ENCODE data around the gene SYCP2. TPM values are rescaled to one million over a fixed set of nuclear protein-coding genes. Genes with fewer than 3 reads are reported as not detected.

The SYCP2 gene
- polyA plus RNA-seq, 3 donors from 2014 or later = 1.3 to 2.3 (median 1.4) TPM

DNA sequence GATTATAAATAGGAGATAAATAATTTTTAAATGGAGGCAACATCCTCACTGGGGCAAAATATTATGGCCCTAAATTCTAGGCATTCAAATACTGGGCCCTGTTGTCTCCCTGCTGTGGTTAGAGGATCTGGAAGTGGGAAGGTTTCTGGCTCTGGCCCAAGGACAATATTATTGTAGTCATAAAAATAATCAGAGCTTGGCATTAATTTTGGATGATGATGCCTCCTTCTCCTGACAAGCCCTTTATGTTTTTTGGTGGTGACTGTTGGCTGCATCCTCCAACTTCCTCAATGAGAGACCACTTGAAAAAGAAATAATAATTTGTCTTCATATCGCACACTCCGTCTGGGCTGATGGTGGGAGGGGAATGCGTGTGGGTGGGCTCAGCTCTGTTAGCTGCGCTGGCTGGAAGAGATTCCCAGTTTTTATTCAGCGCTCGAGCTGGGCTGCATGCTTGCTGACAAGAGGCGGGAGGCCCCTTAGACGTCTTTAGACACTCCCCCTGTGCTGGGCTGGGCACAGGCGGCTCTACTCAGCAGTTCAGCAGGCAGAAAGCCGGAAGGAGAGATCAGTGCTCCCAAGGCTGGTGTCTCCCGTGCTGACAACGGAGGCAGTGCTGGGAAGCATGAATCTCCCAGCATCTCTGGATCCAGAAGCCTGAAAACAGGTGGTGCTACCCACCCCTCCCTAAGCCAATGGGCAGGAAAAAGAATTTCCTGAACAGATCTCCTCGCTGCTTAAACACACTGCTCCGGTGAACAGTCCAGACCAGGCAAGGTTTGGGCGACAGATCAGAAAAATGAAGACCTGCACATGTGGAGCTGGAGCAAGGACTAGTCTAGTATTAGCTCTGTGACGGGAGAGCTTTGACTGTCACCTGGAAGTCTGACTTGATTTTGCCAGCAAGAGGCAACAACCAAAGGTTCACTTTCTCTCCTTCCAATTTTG, 97.7 kb downstream of the SYCP2 start:
- peaks cover 7 to 10% (median 8%) of the 10 kb centered on the region in 3 donors for H3K27me3 Mint-ChIP-seq (ENCODE audit: low read depth in 3 of 3)
- H3K4me1 Mint-ChIP-seq = peaks cover 0 to 7% of the 10 kb centered on the region in 2 donors
- no peak overlapping the region for H3K27ac Mint-ChIP-seq
- H3K9me3 Mint-ChIP-seq = no peaks in the 10 kb centered on the region
- no peaks in the 10 kb centered on the region for H3K36me3 Mint-ChIP-seq
- peak overlapping the region in 1 of 5 donors; percentile 2 for H3K4me3 Mint-ChIP-seq
- no peak for DNase-seq

DNA sequence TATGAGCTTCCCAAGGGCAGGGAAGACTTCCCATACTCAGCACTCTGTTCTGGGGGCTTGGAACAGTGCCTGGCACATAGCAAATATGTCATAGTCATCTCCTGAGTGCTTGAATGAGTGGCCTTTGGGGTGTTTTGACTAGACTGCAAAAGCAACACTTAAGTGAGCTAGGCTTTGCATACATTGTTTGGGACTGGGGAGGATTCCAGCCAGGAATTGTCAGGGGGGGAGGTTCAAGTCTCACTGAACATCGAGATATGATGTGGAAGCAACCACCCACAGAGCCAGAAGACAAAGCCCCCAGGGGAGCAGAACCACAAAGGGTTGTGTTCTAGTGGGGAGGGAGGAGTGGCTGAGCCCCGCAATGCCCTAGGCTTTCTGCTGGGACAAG, 98.4 kb downstream of the SYCP2 start:
- Mint-ChIP-seq H3K27me3 (ENCODE audit: low read depth in 3 of 3) (peaks cover 7 to 10% (median 8%) of the 10 kb centered on the region in 3 donors), H3K4me1 (peaks cover 0 to 7% of the 10 kb centered on the region in 2 donors), H3K4me3 (no peak overlapping the region), H3K36me3 (no peaks in the 10 kb centered on the region), H3K27ac (no peak overlapping the region), H3K9me3 (no peaks in the 10 kb centered on the region)
- DNase-seq = no peak

DNA sequence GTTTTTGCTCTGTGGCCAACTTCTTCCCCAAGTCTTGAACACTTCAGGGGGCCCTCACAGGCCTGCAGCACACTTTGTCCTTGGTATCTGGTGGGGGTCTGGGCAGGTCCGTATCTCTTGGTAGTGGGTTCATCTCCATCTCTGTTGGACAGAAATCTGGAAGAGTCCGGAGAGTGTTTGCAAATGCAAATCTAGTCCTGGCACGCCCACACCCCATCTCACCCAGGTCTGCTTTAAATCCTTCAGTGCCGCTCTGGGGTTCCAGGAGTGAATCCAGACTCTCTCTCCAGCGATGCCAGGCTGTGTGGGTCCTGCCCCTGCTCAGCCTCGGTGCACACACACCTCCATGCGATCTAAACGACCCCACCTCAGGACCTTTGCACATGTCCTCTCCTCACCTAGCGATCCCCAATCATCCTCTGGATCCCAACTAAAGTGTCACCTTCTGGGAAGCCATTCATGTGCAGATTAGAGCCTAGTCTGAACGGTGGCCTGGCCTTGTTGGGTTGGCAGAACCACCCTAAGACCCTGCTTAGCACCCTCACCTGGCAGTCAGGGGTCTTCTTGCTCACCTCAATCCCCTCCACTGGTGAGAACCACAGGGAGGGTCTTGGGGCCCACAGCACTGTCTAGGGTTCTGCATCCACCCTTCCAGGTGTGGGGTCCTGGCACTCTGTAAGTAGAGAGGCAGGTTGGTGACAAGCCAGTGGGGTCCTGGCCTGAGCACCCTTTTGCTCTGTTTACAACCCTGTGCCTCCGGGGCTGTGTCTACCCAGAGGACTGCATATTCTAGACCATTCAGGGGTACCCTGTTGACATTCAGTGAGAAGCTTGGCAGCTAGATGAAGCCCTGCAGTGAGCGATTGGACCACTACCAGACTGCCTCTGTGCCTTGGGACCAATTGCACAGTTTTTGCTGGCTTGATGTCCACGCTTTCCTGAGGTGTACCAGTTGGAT, 100.8 kb downstream of the SYCP2 start:
- peaks cover 0 to 7% of the 10 kb centered on the region in 2 donors for H3K4me1 Mint-ChIP-seq
- H3K4me3 Mint-ChIP-seq = no peak overlapping the region
- H3K27me3 Mint-ChIP-seq (ENCODE audit: low read depth in 3 of 3) = peaks cover 4 to 10% (median 10%) of the 10 kb centered on the region in 3 donors
- no peaks in the 10 kb centered on the region for H3K36me3 Mint-ChIP-seq
- no peaks in the 10 kb centered on the region for H3K9me3 Mint-ChIP-seq
- H3K27ac Mint-ChIP-seq = no peak overlapping the region
- no peak for DNase-seq

DNA sequence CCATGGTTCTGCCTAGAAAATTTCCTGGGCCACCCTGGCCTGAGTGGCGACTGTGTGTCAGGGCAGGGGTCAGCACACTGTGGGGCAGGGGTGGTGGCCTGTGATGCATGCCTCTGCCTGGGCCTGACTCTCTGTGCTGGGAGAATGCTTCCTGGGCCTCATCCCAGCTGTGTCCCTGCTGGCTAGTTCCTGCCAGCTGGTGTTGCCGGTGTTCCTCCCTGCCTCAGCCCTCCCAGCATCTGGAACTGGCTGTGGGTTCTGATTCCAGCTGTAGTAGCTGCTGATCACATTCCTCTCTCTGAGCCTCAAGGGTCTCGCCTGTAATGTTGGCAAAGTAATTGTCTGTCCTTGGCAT, 101.5 kb downstream of the SYCP2 start:
- no peak overlapping the region for H3K4me3 Mint-ChIP-seq
- peaks cover 4 to 15% (median 10%) of the 10 kb centered on the region in 3 donors for H3K27me3 Mint-ChIP-seq (ENCODE audit: low read depth in 3 of 3)
- H3K9me3 Mint-ChIP-seq = no peaks in the 10 kb centered on the region
- no peak for DNase-seq
- H3K36me3 Mint-ChIP-seq = no peaks in the 10 kb centered on the region
- H3K27ac Mint-ChIP-seq = no peak overlapping the region
- peaks cover 0 to 7% of the 10 kb centered on the region in 2 donors for H3K4me1 Mint-ChIP-seq

DNA sequence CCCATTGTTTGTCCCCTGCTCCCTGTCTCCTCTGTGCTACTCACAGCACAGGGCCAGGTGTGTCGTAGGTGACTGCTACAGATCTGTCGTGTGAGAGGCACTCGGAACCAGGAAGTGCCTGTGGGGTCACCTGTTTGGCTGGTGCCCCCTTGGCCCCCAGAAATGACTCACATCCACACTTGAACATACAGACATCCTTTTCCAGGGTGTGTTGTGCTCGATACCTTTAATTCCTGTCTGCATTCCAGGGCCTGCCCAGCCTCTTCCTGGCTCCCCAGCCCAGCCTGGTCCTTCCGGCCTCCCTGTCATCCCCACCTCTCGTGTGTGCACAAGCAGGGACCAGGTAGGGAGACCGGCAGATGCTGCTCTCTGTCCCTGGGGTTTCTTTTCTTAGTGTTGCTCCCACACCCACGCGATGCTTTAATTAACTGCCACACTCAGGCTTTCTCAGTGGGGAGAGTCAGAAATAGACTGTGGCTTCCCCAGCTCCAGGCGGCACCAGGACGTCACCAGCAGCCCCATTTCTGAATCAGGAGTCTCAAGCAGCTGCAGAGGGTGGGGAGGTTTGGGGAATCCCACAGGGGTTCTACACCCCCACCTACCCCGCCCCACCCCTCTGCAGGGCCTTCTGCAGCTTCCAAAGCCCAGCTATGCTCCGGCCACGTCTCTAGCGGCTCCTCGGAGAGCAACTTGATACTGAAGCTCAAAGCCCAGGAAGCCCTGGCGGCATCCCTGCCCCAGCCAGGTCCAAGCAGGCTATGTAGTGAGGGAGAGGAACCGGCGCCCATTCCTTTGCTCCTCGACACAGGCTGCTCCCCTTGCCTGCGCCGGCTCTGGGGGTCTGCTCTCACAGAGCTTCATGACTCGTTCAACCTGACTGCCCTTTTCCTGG, 102.2 kb downstream of the SYCP2 start:
- no peak for DNase-seq
- Mint-ChIP-seq H3K4me3 (no peak overlapping the region), H3K4me1 (peaks cover 0 to 7% of the 10 kb centered on the region in 2 donors), H3K27ac (no peak overlapping the region), H3K36me3 (no peaks in the 10 kb centered on the region), H3K27me3 (ENCODE audit: low read depth in 3 of 3) (peaks cover 4 to 15% (median 7%) of the 10 kb centered on the region in 3 donors), H3K9me3 (no peaks in the 10 kb centered on the region)

GRCh38 chr20:59830665-59831023, 102.8 kb downstream of the SYCP2 start:
- DNase-seq = no peak
- H3K27me3 Mint-ChIP-seq (ENCODE audit: low read depth in 3 of 3) = peaks cover under 1 to 15% (median 7%) of the 10 kb centered on the region in 3 donors

GRCh38 chr20:59829786-59830664, 103.4 kb downstream of the SYCP2 start:
- Mint-ChIP-seq H3K36me3 (no peaks in the 10 kb centered on the region), H3K27ac (no peak overlapping the region), H3K4me1 (no peaks in the 10 kb centered on the region), H3K4me3 (no peak overlapping the region), H3K9me3 (no peaks in the 10 kb centered on the region), H3K27me3 (ENCODE audit: low read depth in 3 of 3) (peaks cover 0 to 17% (median 6%) of the 10 kb centered on the region in 3 donors)
- no peak for DNase-seq

More at GRCh38 chr20:59830665-59831023, 102.8 kb downstream of the SYCP2 start:
- no peak overlapping the region for H3K4me3 Mint-ChIP-seq
- H3K4me1 Mint-ChIP-seq = peaks cover 0 to 2% of the 10 kb centered on the region in 2 donors
- no peaks in the 10 kb centered on the region for H3K36me3 Mint-ChIP-seq
- no peaks in the 10 kb centered on the region for H3K9me3 Mint-ChIP-seq
- H3K27ac Mint-ChIP-seq = no peak overlapping the region

GRCh38 chr20:59829054-59829785, 104.2 kb downstream of the SYCP2 start:
- no peaks in the 10 kb centered on the region for H3K9me3 Mint-ChIP-seq
- H3K4me3 Mint-ChIP-seq = no peak overlapping the region
- no peak for DNase-seq
- H3K36me3 Mint-ChIP-seq = no peaks in the 10 kb centered on the region
- no peaks in the 10 kb centered on the region for H3K4me1 Mint-ChIP-seq
- no peak overlapping the region for H3K27ac Mint-ChIP-seq
- peaks cover 0 to 15% (median 4%) of the 10 kb centered on the region in 3 donors for H3K27me3 Mint-ChIP-seq (ENCODE audit: low read depth in 3 of 3)

GRCh38 chr20:59828125-59829053, 105.0 kb downstream of the SYCP2 start:
- no peak for DNase-seq
- H3K4me1 Mint-ChIP-seq = no peaks in the 10 kb centered on the region
- no peaks in the 10 kb centered on the region for H3K36me3 Mint-ChIP-seq
- no peaks in the 10 kb centered on the region for H3K9me3 Mint-ChIP-seq
- no peak overlapping the region for H3K4me3 Mint-ChIP-seq
- H3K27ac Mint-ChIP-seq = no peak overlapping the region
- peaks cover 0 to 12% (median 1%) of the 10 kb centered on the region in 3 donors for H3K27me3 Mint-ChIP-seq (ENCODE audit: low read depth in 3 of 3)

DNA sequence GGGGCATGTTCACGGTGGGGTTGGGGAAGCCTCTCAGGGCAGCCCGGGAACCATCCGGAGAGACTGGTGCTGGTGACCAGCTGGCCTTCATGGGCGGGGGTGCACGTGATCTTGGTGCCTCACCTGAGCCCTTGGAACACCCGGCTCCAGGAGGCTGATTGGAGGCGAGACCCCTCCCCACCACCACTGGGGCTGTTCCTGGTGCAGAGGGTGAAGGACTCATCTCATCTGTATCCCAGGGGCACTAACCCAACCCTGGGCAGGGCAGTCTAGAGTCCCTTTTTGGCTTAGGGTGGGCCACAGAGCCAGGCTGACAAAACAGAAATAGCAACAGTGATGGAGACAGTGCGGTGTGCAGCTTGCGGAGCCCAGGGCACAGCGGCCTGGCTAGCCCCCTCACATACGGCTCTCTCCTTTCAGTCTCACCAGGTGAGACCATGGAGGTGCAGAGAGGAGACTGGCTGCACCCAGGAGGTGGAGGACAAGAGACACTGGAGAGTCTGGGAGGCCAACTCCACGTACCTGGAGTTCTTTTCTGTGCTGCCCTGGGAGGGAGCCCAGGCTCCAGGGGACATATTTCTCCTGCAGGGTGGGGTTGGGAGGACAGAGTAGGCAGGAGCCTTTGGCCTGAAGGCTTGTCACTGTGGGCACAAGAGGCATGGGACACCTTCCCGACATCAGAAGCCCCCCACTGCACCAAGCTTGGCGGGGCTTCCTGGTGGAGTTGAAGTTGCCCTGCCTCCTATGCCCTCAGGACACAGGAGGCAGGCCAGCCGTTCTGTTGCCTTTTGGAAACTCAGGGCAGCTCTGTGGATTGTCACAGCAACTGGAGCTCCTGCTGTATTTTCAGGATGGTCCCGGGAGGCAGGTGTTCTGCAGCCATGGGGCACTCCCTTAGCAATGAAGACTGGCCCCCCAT, 106.0 kb downstream of the SYCP2 start:
- Mint-ChIP-seq H3K9me3 (no peaks in the 10 kb centered on the region), H3K4me1 (no peaks in the 10 kb centered on the region), H3K36me3 (no peaks in the 10 kb centered on the region), H3K4me3 (no peak overlapping the region), H3K27me3 (ENCODE audit: low read depth in 3 of 3) (peaks cover 0 to 15% (median 3%) of the 10 kb centered on the region in 3 donors), H3K27ac (no peak overlapping the region)
- DNase-seq = no peak

All from immature natural killer cell (primary cell).